GM18519 (cell line): ENCODE results near the gene ZFP36L1.
A peak's percentile ranks its signal among the peaks of the same experiment; 100 is the strongest.

Experiments
- ATAC-seq: cut with Tn5 transposase; IDR thresholded peaks from one replicate; pipeline ENCODE4 v1.9.1; 2021; ENCODE audit warnings: mild to moderate bottlenecking, moderate library complexity; ENCODE audit not compliant: unreplicated experiment, low FRiP score

ZFP36L1 gene

GRCh38 chr14:68792979-68793733, at the start of gene ZFP36L1:
Gene ZFP36L1 (minus strand): TSS chr14:68793067. CDS start chr14:68792938, 129 bp downstream.
- ATAC-seq, result no peak

GRCh38 chr14:68842298-68842697, 49.4 kb upstream of the ZFP36L1 start:
- ATAC-seq, result no peak

- no peak for ATAC-seq
Observed at GRCh38 chr14:68841016-68841809, 48.3 kb upstream of the ZFP36L1 start.

GRCh38 chr14:68840454-68840853, 47.6 kb upstream of the ZFP36L1 start:
- no peak for ATAC-seq

GRCh38 chr14:68836082-68836481, 43.2 kb upstream of the ZFP36L1 start:
- ATAC-seq, result no peak

DNA sequence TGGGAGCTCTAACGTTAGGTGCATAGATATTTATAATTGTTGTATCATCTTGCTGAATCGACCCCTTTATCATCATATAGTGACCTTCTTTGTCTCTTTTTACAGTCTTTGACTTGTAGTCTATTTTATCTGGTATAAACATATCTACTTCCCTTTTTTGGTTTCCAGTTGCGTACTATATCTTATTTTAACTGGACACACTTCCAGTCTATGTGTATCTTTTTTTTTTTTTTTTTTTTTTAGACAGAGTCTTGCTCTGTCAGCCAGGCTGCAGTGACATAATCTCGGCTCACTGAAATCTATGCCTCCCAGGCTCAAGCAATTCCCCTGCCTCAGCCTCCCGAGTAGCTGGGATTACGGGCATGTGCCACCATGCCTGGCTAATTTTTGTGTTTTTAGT, 41.9 kb upstream of the ZFP36L1 start:
- ATAC-seq, result no peak

DNA sequence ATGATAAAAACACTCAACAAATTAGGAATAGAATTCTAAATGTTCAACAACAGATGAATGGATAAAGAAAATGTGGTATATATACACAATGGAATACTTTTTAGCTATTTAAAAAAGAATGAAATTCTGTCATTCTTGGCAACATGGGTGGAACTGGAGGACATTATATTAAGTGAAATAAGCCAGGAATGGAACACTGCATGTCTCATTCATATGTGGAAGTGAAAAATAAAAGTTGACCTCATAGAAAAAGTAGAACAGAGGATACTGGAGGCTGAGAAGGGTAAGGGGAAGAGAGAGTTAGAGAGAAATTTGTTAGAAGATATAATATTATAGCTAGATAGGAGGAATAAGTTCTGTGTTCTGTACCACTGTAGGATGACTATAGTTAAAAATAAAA, 35.8 kb upstream of the ZFP36L1 start:
- no peak for ATAC-seq

- no peak for ATAC-seq
Observed at GRCh38 chr14:68825729-68826128, 32.9 kb upstream of the ZFP36L1 start.

DNA sequence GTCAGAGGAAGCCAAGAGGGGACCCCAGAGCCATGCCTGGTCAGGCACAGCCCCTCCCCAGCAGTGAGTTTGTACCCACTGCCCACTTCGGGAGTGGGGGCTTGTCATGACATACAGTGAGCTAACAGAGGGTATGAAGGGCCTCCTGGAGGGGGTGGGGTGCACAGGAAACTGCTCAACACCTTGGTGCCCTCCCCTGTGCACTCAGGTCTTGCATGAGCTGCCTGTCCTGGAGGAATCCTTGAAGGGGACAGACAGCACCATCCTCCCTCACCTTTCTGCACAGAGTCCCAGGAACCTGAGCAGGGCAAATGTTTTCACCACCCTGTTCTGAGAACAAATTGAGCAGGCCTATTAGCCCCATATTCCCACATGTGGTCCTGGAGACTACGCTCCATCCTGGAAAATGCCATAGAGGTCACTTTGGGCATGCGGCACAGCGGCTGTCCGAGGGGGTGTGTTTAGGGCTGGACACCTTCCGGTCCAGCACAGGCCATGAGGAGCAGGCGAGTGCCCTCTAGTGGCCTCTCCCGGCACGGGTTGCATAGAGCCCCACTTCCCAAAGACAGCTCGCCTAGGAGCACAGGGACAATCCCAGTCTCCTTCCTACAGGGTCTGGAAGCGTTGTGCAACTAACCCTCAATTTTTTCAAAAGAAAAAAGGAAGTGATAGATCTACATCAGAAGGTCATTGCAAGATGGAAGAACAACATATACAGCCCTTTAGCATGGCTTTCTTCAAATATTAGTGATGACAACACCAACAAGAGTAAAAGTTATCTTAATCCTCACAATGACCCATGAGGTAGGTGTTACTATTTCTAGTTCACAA, 31.9 kb upstream of the ZFP36L1 start:
- ATAC-seq, result no peak

GRCh38 chr14:68824207-68824516, 31.3 kb upstream of the ZFP36L1 start:
- ATAC-seq, result no peak

- ATAC-seq, result no peak
Observed at GRCh38 chr14:68823434-68824206, 30.8 kb upstream of the ZFP36L1 start.

- ATAC-seq, result no peak
Observed at GRCh38 chr14:68822926-68823325, 30.1 kb upstream of the ZFP36L1 start.

DNA sequence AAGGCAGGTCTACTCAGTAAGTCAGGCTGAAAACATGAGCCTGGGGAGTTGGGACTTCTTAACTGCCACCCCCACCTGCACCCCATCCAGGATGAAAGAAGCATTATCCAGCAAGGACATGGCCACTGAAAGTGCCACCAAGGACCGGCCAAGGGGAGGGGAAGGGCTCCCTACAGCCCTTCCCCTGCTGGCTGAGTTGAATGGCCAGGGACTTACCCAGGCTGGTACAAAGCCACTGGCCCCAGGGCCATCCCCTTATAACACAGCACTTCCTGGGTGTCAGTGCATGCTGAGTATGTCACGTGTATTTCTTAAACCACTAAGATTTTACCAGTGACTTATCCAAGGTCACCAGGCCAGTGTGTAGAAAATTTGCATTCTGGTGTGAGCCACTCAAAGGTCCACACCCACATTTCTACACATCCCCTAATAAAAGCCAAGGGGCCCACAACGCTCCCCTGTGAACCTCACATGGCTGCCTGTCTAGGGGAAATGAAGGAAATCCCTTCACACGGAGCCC, 29.3 kb upstream of the ZFP36L1 start:
- peak; percentile 68 for ATAC-seq

GRCh38 chr14:68820999-68821683, 28.3 kb upstream of the ZFP36L1 start:
- ATAC-seq, result no peak

GRCh38 chr14:68820536-68820935, 27.7 kb upstream of the ZFP36L1 start:
- no peak for ATAC-seq

DNA sequence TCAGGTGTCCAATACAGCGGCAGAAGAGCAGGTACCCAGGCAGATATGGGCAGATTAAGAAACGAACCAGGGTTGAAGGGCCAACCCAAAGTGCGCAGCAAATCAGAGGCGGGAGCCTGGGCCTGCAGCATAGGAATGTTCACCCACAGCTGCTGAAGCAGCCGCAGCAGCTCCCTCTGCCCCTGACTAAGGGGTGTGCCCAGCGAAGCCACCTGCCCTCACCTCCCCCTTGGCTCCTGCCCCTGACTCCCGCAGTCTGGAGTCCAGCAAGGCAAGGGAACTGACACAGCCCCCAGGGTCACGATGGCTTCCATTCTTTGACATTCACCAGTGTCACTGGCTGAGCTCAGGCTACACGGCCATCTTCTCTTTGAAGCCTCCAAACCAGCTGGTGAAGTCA, 27.3 kb upstream of the ZFP36L1 start:
- ATAC-seq, result no peak

GRCh38 chr14:68819260-68819691, 26.4 kb upstream of the ZFP36L1 start:
- no peak for ATAC-seq

- no peak for ATAC-seq
Observed at GRCh38 chr14:68817506-68818212, 24.8 kb upstream of the ZFP36L1 start.

DNA sequence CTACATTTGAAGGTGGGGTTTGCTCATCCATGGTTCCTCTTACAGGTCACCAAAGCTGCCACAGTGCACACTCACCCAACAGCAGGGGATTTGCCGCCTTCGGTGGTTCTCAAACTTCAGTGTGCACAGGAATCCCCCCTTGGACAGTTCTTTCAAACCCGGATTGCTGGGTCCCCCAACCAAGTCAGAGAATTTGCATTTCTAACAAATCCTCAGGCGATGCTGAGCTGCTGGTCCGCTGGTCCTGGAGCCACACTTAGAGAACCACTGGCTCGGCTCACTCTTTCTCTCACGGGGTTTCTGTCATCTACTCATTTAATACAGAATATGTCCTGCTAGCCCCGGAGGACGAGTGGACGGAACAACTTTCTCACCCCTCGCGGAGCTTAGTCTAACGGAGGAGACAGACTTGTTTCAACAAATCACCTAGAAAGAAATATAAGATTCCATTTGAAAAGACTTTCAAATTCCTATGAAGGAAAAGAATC, 24.1 kb upstream of the ZFP36L1 start:
- no peak for ATAC-seq
